GM21619 (cell line): ENCODE measurements around the gene COL8A2.

Experiments
- ATAC-seq: cut with Tn5 transposase; IDR thresholded peaks from one replicate; pipeline ENCODE4 v1.9.1; 2021; ENCODE audit not compliant: unreplicated experiment

COL8A2 gene

GRCh38 chr1:36092798-36093185 lies 32.2 kb downstream of the COL8A2 start:
- no peak for ATAC-seq

GRCh38 chr1:36092166-36092797 lies 32.7 kb downstream of the COL8A2 start:
- no peak for ATAC-seq

- no peak for ATAC-seq
Observed at GRCh38 chr1:36091698-36092097, 33.3 kb downstream of the COL8A2 start.

DNA sequence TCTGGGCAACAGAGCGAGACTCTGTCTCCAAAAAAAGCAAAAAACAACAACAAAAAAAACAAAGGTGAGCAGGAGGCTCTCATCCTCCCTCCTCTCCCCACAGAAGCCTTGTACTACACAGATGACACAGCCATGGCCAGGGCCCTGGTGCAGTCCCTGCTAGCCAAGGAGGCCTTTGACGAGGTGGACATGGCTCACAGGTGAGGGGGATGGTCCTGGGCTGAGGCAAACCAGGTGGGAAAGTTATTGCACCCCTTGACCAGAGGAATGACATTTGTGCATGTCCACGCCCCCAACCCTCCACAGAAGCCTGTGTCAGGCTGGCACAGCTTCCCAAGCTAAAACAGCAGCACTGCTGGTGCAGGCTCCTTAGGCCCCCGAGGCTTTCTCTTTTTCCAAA lies 33.9 kb downstream of the COL8A2 start:
- no peak for ATAC-seq

DNA sequence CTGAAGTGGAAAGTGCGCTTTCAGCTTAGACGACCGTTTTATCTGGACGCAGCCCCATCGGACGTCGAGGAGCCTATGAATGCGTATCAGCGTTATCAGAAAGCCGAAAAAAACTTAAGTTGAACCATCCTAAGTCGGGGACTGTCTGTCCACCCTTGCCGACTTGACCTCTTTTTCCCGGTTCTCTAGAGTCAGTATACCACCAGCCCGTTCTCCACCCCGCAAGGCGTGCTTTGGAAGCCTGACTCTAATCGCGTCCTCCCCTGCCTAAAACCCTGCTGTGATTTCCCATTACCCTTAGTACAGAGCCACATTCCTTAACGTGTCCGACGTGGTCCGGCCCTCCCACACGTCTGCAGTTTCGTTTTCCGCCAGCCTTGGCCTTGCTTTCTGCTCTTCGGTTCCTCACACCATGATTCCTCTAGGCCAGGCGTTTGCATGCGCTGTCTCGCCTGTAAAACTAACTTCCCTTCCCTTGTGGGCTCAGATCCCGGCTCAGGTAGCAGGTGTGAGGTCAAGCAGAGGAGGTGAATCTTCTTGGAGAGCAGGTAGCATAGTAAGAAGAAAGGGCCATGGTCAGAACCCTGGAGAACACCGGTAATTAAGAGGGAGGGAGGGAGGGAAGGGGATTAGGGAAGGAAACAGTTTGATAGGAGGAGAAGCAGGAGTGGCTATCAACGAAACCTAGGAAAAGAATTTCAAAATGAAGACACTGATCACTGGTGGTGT lies 35.5 kb downstream of the COL8A2 start:
- ATAC-seq = no peak

DNA sequence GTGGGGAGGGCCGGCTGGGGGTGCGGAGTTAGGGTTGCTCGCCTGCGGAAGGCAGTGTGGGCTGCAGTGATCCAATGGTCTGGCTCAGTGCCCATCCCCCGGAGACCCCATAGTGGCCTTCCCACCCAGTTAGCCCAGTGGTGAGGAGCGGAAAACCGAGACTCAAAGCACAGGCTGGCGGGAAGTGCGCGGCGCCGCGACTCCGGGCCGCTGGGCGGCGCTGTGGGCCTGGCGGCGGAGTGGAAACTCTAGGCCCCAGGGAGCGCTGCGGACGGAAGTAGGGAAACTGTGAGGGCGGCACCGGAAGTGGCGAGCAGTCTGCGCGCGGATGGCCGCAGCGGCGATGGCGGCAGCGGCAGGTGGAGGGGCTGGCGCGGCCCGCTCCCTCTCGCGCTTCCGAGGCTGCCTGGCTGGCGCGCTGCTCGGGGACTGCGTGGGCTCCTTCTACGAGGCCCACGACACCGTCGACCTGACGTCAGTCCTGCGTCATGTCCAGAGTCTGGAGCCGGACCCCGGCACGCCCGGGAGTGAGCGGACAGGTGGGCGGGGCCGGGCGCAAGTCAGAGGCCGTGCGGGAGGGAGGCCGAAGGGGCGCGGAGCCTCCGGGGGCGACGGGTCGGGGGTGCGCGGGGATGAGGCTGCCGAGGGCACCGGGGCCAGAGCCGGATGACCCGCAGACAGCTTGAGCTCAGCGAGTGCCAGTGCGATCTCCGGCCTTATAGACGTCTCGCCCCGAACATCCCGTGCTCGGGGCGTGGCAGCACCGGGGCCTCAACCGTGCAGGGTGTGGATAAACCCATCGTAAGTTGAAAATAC lies 36.2 kb downstream of the COL8A2 start, which contains the start of gene ADPRS:
TSS of gene ADPRS (plus strand) at position 316 of the 816 bp plus-strand sequence. CDS start at position 329, 13 bp downstream.
- peak; percentile 65 for ATAC-seq

DNA sequence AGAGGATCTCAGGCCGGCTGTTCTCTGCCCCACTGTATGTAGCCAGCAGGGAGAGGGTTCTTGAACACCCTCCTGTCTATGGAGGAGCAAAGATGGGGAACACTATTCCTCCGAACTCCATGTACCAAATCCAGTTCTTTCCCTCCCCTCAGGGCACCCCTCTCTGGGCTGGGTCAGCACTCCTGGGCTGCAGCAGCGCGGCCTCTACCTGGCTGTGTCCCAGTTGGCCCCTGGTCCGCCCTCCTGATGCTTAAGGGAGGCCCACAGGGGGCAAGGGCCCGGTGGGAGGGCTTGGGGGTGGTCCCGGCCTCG lies 36.8 kb downstream of the COL8A2 start:
- ATAC-seq = no peak

DNA sequence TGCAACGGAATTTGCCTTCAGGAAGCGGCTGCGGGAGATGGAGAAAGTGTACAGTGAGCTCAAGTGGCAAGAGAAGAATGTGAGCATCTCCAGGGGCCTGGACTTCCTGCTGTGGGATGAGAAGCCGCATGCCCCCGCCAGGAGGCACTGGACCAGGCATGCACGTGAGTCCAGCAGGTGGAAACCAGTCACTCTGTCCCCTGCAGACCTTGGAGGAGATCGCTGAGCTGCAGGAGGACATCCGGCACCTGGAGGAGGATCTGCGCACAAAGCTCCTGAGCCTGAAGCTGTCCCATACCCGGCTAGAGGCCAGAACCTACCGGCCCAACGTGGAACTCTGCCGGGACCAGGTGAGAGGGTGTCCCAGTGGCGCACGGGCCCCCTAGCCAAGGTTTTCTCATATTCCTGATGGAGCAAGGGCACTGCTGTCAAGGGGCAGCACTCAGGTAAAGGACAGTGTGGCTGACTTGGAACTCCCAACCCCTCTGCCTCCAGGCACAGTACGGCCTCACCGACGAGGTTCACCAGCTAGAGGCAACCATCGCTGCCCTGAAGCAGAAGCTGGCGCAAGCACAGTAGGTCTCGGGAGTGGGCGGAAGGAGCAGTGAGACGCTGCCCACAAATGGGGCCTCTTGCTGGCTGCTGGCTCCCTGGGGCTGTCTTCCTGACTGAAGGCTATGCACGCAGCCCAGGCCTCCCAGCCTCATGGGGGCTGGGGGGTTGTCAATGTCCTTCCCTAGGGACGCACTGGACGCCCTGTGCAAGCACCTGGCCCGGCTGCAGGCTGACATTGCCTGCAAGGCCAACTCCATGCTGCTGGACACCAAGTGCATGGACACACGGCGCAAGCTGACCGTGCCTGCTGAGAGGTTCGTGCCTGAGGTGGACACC lies 37.5 kb downstream of the COL8A2 start:
- no peak for ATAC-seq

GRCh38 chr1:36086529-36087232 lies 38.3 kb downstream of the COL8A2 start:
- ATAC-seq = no peak

- no peak for ATAC-seq
Observed at GRCh38 chr1:36085686-36086526, 39.1 kb downstream of the COL8A2 start.

DNA sequence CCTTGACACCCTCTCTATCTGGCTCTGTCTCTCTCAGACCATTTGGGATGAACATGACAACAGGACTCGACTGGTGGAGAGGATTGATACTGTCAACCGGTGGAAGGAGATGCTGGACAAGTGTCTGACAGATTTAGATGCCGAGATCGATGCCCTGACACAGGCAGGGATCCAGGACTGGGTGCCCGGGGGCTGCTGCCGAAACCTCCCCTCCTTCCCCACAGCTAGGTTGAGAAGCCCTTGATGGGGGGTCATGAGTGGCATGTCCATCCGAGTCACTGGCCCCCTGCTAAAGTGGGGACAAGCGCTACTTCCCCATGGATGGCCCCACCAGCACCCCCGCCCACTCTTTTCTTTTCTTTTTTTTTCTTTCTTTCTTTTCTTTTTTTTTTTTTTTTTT lies 39.9 kb downstream of the COL8A2 start:
- ATAC-seq = no peak

GRCh38 chr1:36084497-36085115 lies 40.4 kb downstream of the COL8A2 start:
- ATAC-seq = no peak

GRCh38 chr1:36083635-36084496 lies 41.2 kb downstream of the COL8A2 start, which contains the start of gene TEKT2:
Gene TEKT2 (plus strand): TSS chr1:36084094. CDS start chr1:36084922, 828 bp downstream.
- ATAC-seq = no peak

DNA sequence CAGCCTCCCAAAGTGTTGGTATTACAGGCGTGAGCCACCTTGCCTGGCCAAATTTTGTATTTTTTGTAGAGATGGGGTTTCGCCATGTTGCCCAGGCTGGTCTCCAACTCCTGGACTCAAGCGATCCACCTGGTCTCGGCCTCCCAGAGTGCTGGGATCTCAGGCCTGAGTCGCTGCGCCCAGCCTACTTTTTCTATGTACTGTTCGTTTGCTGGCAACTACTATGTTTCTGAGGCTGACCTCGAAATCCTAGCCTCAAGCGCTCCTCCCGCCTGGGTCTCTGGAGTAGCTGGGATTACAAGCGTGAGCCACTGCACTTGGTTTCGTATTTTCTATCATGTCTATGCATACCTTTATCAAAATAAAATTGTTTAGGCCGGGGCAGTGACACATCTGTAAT lies 41.8 kb downstream of the COL8A2 start:
- ATAC-seq = no peak

DNA sequence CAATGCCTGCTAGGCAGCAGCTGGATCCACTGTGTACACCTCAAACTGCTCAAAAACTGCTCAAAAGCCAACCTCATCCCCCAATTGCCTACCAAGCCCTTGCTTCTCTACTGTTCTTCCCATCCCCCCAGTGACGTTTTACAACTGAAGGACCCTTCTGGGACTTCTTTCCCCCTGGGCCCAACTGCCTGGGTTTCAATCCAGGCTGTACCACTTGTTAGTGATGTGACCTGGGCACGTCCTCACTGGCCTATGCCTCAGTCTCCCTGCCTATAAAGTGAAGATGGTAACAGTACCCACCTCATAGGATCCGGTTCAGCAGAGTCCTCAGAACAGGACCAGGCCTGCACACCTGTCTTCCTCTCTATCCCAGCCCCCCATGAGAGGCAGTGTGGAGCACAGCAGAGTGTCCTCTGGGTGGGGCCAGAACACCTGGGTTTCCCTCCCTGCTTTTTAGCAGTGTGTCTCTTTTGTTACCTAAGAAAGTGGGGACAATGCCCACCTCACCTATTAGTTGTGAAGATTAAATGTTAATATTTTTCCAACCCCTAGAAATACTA lies 43.0 kb downstream of the COL8A2 start:
- ATAC-seq = no peak

- no peak for ATAC-seq
Observed at GRCh38 chr1:36080801-36081200, 44.2 kb downstream of the COL8A2 start.

DNA sequence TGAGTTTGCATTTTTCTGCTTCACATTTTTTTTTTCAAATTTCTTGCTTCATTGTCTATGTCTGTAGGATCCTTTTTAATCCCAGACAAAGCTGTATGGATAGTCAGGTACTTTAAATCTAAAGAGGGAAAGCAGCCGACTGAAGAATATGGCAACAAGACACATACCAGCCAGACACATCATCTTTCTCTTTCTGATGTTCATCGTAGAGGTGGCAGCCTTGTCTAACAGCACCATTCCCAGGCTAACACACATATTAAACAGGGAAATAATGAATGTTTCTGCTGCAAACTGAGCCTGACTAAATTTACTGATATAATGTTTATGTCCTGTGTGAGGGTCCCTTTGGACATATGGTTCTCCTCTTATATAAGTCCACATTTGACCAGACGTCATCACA lies 44.8 kb downstream of the COL8A2 start:
- ATAC-seq = no peak
